ENCODE measurements around the gene ARNT2. TPM values are rescaled to one million over a fixed set of nuclear protein-coding genes. Genes with fewer than 3 reads are reported as not detected.
A peak's percentile ranks its signal among the peaks of the same experiment; 100 is the strongest.

The ARNT2 gene
- total RNA-seq, 1 donor from 2014 or later: 0.87 TPM

- H3K27ac Mint-ChIP-seq (ENCODE audit: unreplicated experiment): peak overlapping the region; percentile 4
Measured at GRCh38 chr15:80568298-80568697, 164.1 kb downstream of the ARNT2 start.

DNA sequence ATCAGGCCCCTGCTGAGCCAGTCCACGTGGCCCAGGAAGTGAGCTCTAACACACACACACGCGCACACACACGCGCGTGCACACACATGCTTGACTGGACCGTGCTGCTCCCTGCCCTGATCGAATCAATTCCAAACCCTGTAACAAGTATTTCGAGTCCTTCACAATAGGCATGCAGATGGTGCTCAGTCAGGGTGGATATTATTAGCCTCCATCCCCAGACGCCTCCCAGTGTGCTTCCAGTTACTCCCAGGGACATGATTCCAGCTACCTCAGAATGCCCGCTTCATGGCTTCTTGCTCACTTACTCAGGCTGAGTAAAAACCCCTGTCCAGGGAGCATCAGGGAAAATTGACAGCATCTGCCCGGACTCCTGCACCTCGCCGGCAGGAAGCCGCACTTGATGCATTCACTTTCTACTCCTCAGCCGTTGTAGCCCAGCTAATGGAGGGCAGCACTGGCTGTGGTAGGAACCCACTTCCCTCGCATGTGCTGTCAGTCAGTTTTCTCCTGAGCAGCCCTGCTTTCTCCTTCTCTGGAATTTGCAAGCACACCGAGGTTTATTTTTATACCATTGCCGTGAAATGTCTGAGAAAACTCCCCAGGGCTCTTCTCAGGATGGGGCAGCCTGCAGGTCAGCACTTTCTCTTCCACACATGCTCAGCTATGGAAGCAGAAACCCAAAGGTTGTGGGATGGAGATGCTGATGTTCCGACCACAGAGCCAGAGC, 164.9 kb downstream of the ARNT2 start:
- Mint-ChIP-seq H3K9me3 (ENCODE audit: unreplicated experiment) (no peaks in the 10 kb centered on the region), H3K36me3 (ENCODE audit: low read depth, unreplicated experiment) (no peaks in the 10 kb centered on the region), H3K4me1 (ENCODE audit: unreplicated experiment) (peaks cover 36% of the 10 kb centered on the region), H3K4me3 (ENCODE audit: unreplicated experiment) (no peak overlapping the region), H3K27ac (ENCODE audit: unreplicated experiment) (no peak overlapping the region), H3K27me3 (ENCODE audit: unreplicated experiment) (no peaks in the 10 kb centered on the region)
- no peak for DNase-seq (ENCODE audit: low spot score)
- TF ChIP-seq, protein P1, sequence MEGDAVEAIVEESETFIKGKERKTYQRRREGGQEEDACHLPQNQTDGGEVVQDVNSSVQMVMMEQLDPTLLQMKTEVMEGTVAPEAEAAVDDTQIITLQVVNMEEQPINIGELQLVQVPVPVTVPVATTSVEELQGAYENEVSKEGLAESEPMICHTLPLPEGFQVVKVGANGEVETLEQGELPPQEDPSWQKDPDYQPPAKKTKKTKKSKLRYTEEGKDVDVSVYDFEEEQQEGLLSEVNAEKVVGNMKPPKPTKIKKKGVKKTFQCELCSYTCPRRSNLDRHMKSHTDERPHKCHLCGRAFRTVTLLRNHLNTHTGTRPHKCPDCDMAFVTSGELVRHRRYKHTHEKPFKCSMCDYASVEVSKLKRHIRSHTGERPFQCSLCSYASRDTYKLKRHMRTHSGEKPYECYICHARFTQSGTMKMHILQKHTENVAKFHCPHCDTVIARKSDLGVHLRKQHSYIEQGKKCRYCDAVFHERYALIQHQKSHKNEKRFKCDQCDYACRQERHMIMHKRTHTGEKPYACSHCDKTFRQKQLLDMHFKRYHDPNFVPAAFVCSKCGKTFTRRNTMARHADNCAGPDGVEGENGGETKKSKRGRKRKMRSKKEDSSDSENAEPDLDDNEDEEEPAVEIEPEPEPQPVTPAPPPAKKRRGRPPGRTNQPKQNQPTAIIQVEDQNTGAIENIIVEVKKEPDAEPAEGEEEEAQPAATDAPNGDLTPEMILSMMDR (IDR thresholded peaks at IDR 0.05; ENCODE audit: unreplicated experiment): no peak

More at GRCh38 chr15:80568298-80568697, 164.1 kb downstream of the ARNT2 start:
- TF ChIP-seq, protein P1 (IDR thresholded peaks at IDR 0.05; ENCODE audit: unreplicated experiment): no peak
- no peaks in the 10 kb centered on the region for H3K36me3 Mint-ChIP-seq (ENCODE audit: low read depth, unreplicated experiment)
- peaks cover 34% of the 10 kb centered on the region for H3K4me1 Mint-ChIP-seq (ENCODE audit: unreplicated experiment)
- peaks cover 2% of the 10 kb centered on the region for H3K27me3 Mint-ChIP-seq (ENCODE audit: unreplicated experiment)
- no peak for DNase-seq (ENCODE audit: low spot score)
- H3K9me3 Mint-ChIP-seq (ENCODE audit: unreplicated experiment): no peaks in the 10 kb centered on the region
- no peak overlapping the region for H3K4me3 Mint-ChIP-seq (ENCODE audit: unreplicated experiment)

- H3K4me1 Mint-ChIP-seq (ENCODE audit: unreplicated experiment): peaks cover 41% of the 10 kb centered on the region
- no peaks in the 10 kb centered on the region for H3K36me3 Mint-ChIP-seq (ENCODE audit: low read depth, unreplicated experiment)
- H3K27ac Mint-ChIP-seq (ENCODE audit: unreplicated experiment): no peak overlapping the region
Measured at GRCh38 chr15:80569656-80570055, 165.5 kb downstream of the ARNT2 start.

DNA sequence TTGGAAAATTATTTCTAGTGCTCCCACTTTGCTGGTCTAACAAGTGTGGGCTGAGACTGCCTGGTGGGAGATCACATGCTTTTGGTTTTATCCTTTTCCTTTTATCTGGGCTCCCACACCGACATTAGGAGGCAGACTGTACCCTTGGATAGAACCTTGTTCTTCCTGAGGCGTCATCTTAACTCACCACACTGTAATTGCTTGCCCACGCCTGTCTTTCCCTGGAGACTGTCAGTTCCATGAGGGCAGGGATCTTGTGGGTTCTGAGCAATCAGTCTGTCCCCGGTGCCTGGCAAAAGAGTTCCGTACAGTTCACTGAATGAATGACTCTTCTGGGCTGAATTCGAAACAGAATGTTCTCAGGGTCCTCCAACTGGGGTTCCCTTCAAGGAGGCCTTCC, 166.4 kb downstream of the ARNT2 start:
- DNase-seq (ENCODE audit: low spot score): no peak

More at GRCh38 chr15:80569656-80570055, 165.5 kb downstream of the ARNT2 start:
- peaks cover 3% of the 10 kb centered on the region for H3K27me3 Mint-ChIP-seq (ENCODE audit: unreplicated experiment)
- H3K9me3 Mint-ChIP-seq (ENCODE audit: unreplicated experiment): no peaks in the 10 kb centered on the region
- no peak for DNase-seq (ENCODE audit: low spot score)
- no peak overlapping the region for H3K4me3 Mint-ChIP-seq (ENCODE audit: unreplicated experiment)
- TF ChIP-seq, protein P1 (IDR thresholded peaks at IDR 0.05; ENCODE audit: unreplicated experiment): no peak

DNA sequence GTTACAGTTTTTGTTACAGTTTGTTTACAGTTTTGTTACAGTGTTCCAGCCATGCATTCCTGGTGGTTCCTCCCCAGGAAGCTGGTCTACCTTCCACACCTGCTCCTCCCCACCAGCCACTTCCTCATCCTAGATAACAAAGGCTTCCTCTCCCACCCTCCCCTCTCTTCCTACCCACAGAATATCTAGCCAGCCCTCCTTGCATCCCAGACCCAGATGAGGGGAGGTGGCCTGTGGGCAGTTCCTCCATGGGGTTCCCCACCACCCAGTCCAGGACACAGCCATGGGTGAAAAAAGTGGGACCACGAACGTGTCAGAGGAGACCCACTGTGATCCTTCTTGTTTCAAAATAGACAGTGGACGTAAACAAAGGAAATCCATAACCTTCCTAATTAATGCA, 168.2 kb downstream of the ARNT2 start:
- H3K9me3 Mint-ChIP-seq (ENCODE audit: unreplicated experiment): no peaks in the 10 kb centered on the region
- H3K27me3 Mint-ChIP-seq (ENCODE audit: unreplicated experiment): peaks cover 3% of the 10 kb centered on the region
- peaks cover 44% of the 10 kb centered on the region for H3K4me1 Mint-ChIP-seq (ENCODE audit: unreplicated experiment)
- no peaks in the 10 kb centered on the region for H3K36me3 Mint-ChIP-seq (ENCODE audit: low read depth, unreplicated experiment)
- no peak overlapping the region for H3K4me3 Mint-ChIP-seq (ENCODE audit: unreplicated experiment)
- no peak for DNase-seq (ENCODE audit: low spot score)
- H3K27ac Mint-ChIP-seq (ENCODE audit: unreplicated experiment): no peak overlapping the region
- TF ChIP-seq, protein P1 (IDR thresholded peaks at IDR 0.05; ENCODE audit: unreplicated experiment): no peak

More for the DNA sequence above, 166.4 kb downstream of the ARNT2 start:
- TF ChIP-seq, protein P1 (IDR thresholded peaks at IDR 0.05; ENCODE audit: unreplicated experiment): no peak
- Mint-ChIP-seq H3K36me3 (ENCODE audit: low read depth, unreplicated experiment) (no peaks in the 10 kb centered on the region), H3K9me3 (ENCODE audit: unreplicated experiment) (no peaks in the 10 kb centered on the region), H3K27ac (ENCODE audit: unreplicated experiment) (no peak overlapping the region), H3K4me1 (ENCODE audit: unreplicated experiment) (peaks cover 44% of the 10 kb centered on the region), H3K4me3 (ENCODE audit: unreplicated experiment) (no peak overlapping the region), H3K27me3 (ENCODE audit: unreplicated experiment) (peaks cover 3% of the 10 kb centered on the region)

Data from endothelial cell (in vitro differentiated cells).